ENCODE measurements around the gene ADGRA1.

DNA sequence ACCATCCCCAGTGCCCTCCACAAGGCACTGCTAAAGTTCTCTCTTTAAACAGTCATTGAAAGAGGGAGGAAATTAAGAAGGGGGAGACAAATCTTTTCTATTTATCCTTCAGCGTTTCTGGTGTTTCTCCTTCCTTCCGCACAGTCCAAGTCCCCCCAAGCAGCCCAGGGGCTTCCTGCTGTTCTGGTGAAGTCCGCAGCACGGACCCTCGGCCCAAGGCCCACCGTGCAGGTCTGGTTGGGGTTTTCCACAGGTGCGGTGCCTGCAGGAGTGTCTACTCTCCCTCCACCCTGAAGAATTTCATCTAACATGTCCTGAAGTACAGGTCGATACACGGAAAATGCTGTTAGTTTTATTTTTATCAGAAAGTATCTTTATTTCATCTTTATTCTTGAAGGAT, 38.2 kb downstream of the ADGRA1 start:
- TF ChIP-seq EP300 (IDR thresholded peaks at IDR 0.05): no peak
- TF ChIP-seq POLR2A (IDR thresholded peaks at IDR 0.05): no peak
